Measurements from ENCODE around the gene EFCAB11.

EFCAB11 gene

GRCh38 chr14:89858089-89858488 is 96.4 kb downstream of the EFCAB11 start:
- Histone ChIP-seq H3K27me3 (ENCODE audit: control insufficient read depth in 1 of 2, insufficient read depth in 2 of 2, low read length in 2 of 2) (no peaks in the 10 kb centered on the region), H3K9ac (ENCODE audit: low read length) (no peak overlapping the region), H3K4me3 (ENCODE audit: low read depth in 1 of 2, low read length in 2 of 2) (no peak overlapping the region), H3K36me3 (ENCODE audit: insufficient read depth, low read length) (no peaks in the 10 kb centered on the region), H3K27ac (ENCODE audit: low read depth, low read length) (no peak overlapping the region), H3K4me1 (ENCODE audit: insufficient read depth, low read length) (no peaks in the 10 kb centered on the region), H3K9me3 (ENCODE audit: low read length) (no peaks in the 10 kb centered on the region)

GRCh38 chr14:89856871-89857345 is 97.6 kb downstream of the EFCAB11 start:
- H3K4me1 ChIP-seq (ENCODE audit: insufficient read depth, low read length): no peaks in the 10 kb centered on the region
- no peak overlapping the region for H3K9ac ChIP-seq (ENCODE audit: low read length)
- H3K36me3 ChIP-seq (ENCODE audit: insufficient read depth, low read length): no peaks in the 10 kb centered on the region
- H3K27me3 ChIP-seq (ENCODE audit: control insufficient read depth in 1 of 2, insufficient read depth in 2 of 2, low read length in 2 of 2): no peaks in the 10 kb centered on the region
- no peaks in the 10 kb centered on the region for H3K9me3 ChIP-seq (ENCODE audit: low read length)
- no peak overlapping the region for H3K27ac ChIP-seq (ENCODE audit: low read depth, low read length)
- no peak overlapping the region for H3K4me3 ChIP-seq (ENCODE audit: low read depth in 1 of 2, low read length in 2 of 2)

- Histone ChIP-seq H3K4me1 (ENCODE audit: insufficient read depth, low read length) (no peaks in the 10 kb centered on the region), H3K9ac (ENCODE audit: low read length) (no peak overlapping the region), H3K4me3 (ENCODE audit: low read depth in 1 of 2, low read length in 2 of 2) (no peak overlapping the region), H3K27ac (ENCODE audit: low read depth, low read length) (no peak overlapping the region), H3K27me3 (ENCODE audit: control insufficient read depth in 1 of 2, insufficient read depth in 2 of 2, low read length in 2 of 2) (no peaks in the 10 kb centered on the region), H3K9me3 (ENCODE audit: low read length) (no peaks in the 10 kb centered on the region), H3K36me3 (ENCODE audit: insufficient read depth, low read length) (no peaks in the 10 kb centered on the region)
Measured at GRCh38 chr14:89855961-89856656, 98.4 kb downstream of the EFCAB11 start.

GRCh38 chr14:89853936-89854693 is 100.4 kb downstream of the EFCAB11 start:
- Histone ChIP-seq H3K36me3 (ENCODE audit: insufficient read depth, low read length) (no peaks in the 10 kb centered on the region), H3K9me3 (ENCODE audit: low read length) (no peaks in the 10 kb centered on the region), H3K27ac (ENCODE audit: low read depth, low read length) (no peak overlapping the region), H3K9ac (ENCODE audit: low read length) (no peak overlapping the region), H3K4me1 (ENCODE audit: insufficient read depth, low read length) (no peaks in the 10 kb centered on the region), H3K4me3 (ENCODE audit: low read depth in 1 of 2, low read length in 2 of 2) (no peak overlapping the region), H3K27me3 (ENCODE audit: control insufficient read depth in 1 of 2, insufficient read depth in 2 of 2, low read length in 2 of 2) (no peaks in the 10 kb centered on the region)

GRCh38 chr14:89851106-89851505 is 103.4 kb downstream of the EFCAB11 start:
- Histone ChIP-seq H3K9ac (ENCODE audit: low read length) (no peak overlapping the region), H3K9me3 (ENCODE audit: low read length) (no peaks in the 10 kb centered on the region), H3K4me1 (ENCODE audit: insufficient read depth, low read length) (no peaks in the 10 kb centered on the region), H3K36me3 (ENCODE audit: insufficient read depth, low read length) (no peaks in the 10 kb centered on the region), H3K4me3 (ENCODE audit: low read depth in 1 of 2, low read length in 2 of 2) (no peak overlapping the region), H3K27ac (ENCODE audit: low read depth, low read length) (no peak overlapping the region), H3K27me3 (ENCODE audit: control insufficient read depth in 1 of 2, insufficient read depth in 2 of 2, low read length in 2 of 2) (no peaks in the 10 kb centered on the region)

- no peak overlapping the region for H3K9ac ChIP-seq (ENCODE audit: low read length)
- no peaks in the 10 kb centered on the region for H3K9me3 ChIP-seq (ENCODE audit: low read length)
- no peaks in the 10 kb centered on the region for H3K4me1 ChIP-seq (ENCODE audit: insufficient read depth, low read length)
- H3K36me3 ChIP-seq (ENCODE audit: insufficient read depth, low read length): no peaks in the 10 kb centered on the region
- no peak overlapping the region for H3K27ac ChIP-seq (ENCODE audit: low read depth, low read length)
- H3K4me3 ChIP-seq (ENCODE audit: low read depth in 1 of 2, low read length in 2 of 2): no peak overlapping the region
- H3K27me3 ChIP-seq (ENCODE audit: control insufficient read depth in 1 of 2, insufficient read depth in 2 of 2, low read length in 2 of 2): no peaks in the 10 kb centered on the region
Measured at GRCh38 chr14:89849931-89850330, 104.6 kb downstream of the EFCAB11 start.

GRCh38 chr14:89848165-89848564 is 106.4 kb downstream of the EFCAB11 start:
- no peaks in the 10 kb centered on the region for H3K27me3 ChIP-seq (ENCODE audit: control insufficient read depth in 1 of 2, insufficient read depth in 2 of 2, low read length in 2 of 2)
- H3K36me3 ChIP-seq (ENCODE audit: insufficient read depth, low read length): no peaks in the 10 kb centered on the region
- no peak overlapping the region for H3K4me3 ChIP-seq (ENCODE audit: low read depth in 1 of 2, low read length in 2 of 2)
- H3K4me1 ChIP-seq (ENCODE audit: insufficient read depth, low read length): no peaks in the 10 kb centered on the region
- H3K9ac ChIP-seq (ENCODE audit: low read length): no peak overlapping the region
- H3K27ac ChIP-seq (ENCODE audit: low read depth, low read length): no peak overlapping the region
- H3K9me3 ChIP-seq (ENCODE audit: low read length): no peaks in the 10 kb centered on the region

GRCh38 chr14:89845346-89845745 is 109.2 kb downstream of the EFCAB11 start:
- Histone ChIP-seq H3K4me3 (ENCODE audit: low read depth in 1 of 2, low read length in 2 of 2) (no peak overlapping the region), H3K27ac (ENCODE audit: low read depth, low read length) (no peak overlapping the region), H3K4me1 (ENCODE audit: insufficient read depth, low read length) (no peaks in the 10 kb centered on the region), H3K36me3 (ENCODE audit: insufficient read depth, low read length) (no peaks in the 10 kb centered on the region), H3K9me3 (ENCODE audit: low read length) (no peaks in the 10 kb centered on the region), H3K9ac (ENCODE audit: low read length) (no peak overlapping the region), H3K27me3 (ENCODE audit: control insufficient read depth in 1 of 2, insufficient read depth in 2 of 2, low read length in 2 of 2) (no peaks in the 10 kb centered on the region)

GRCh38 chr14:89844508-89844907 is 110.0 kb downstream of the EFCAB11 start:
- Histone ChIP-seq H3K4me1 (ENCODE audit: insufficient read depth, low read length) (no peaks in the 10 kb centered on the region), H3K4me3 (ENCODE audit: low read depth in 1 of 2, low read length in 2 of 2) (no peak overlapping the region), H3K9ac (ENCODE audit: low read length) (no peak overlapping the region), H3K9me3 (ENCODE audit: low read length) (no peaks in the 10 kb centered on the region), H3K27ac (ENCODE audit: low read depth, low read length) (no peak overlapping the region), H3K27me3 (ENCODE audit: control insufficient read depth in 1 of 2, insufficient read depth in 2 of 2, low read length in 2 of 2) (no peaks in the 10 kb centered on the region), H3K36me3 (ENCODE audit: insufficient read depth, low read length) (no peaks in the 10 kb centered on the region)

GRCh38 chr14:89842837-89843236 is 111.7 kb downstream of the EFCAB11 start:
- no peaks in the 10 kb centered on the region for H3K36me3 ChIP-seq (ENCODE audit: insufficient read depth, low read length)
- H3K9ac ChIP-seq (ENCODE audit: low read length): no peak overlapping the region
- H3K27ac ChIP-seq (ENCODE audit: low read depth, low read length): no peak overlapping the region
- H3K4me3 ChIP-seq (ENCODE audit: low read depth in 1 of 2, low read length in 2 of 2): no peak overlapping the region
- no peaks in the 10 kb centered on the region for H3K27me3 ChIP-seq (ENCODE audit: control insufficient read depth in 1 of 2, insufficient read depth in 2 of 2, low read length in 2 of 2)
- no peaks in the 10 kb centered on the region for H3K9me3 ChIP-seq (ENCODE audit: low read length)
- H3K4me1 ChIP-seq (ENCODE audit: insufficient read depth, low read length): no peaks in the 10 kb centered on the region

- Histone ChIP-seq H3K4me3 (ENCODE audit: low read depth in 1 of 2, low read length in 2 of 2) (no peak overlapping the region), H3K9ac (ENCODE audit: low read length) (no peak overlapping the region), H3K9me3 (ENCODE audit: low read length) (no peaks in the 10 kb centered on the region), H3K27ac (ENCODE audit: low read depth, low read length) (no peak overlapping the region), H3K4me1 (ENCODE audit: insufficient read depth, low read length) (no peaks in the 10 kb centered on the region), H3K36me3 (ENCODE audit: insufficient read depth, low read length) (no peaks in the 10 kb centered on the region), H3K27me3 (ENCODE audit: control insufficient read depth in 1 of 2, insufficient read depth in 2 of 2, low read length in 2 of 2) (no peaks in the 10 kb centered on the region)
Measured at GRCh38 chr14:89841851-89842250, 112.7 kb downstream of the EFCAB11 start.
